HT1080 (cell line): ENCODE results near the gene HOXB2. TPM values are rescaled to one million over a fixed set of nuclear protein-coding genes. Genes with fewer than 3 reads are reported as not detected.

Source experiments
- DNase-seq: peaks from one replicate; pipeline ENCODE4 v3.0.0-alpha.2; 2015; ENCODE audit warnings: low read depth
- polyA plus RNA-seq, 2 experiments: library from polyadenylated mRNA; depleted of rRNA; stranded (reverse); fragments of >200 nt; gene quantifications; 2 replicates each; pipeline ENCODE4 v1.2.3, GENCODE V29; 2015
- total RNA-seq: library from RNA; depleted of rRNA; stranded (reverse); fragments of >200 nt; shearing (Covaris generic); gene quantifications from 2 replicates; pipeline ENCODE4 v1.2.3, GENCODE V29; 2014; rRNA removed

Gene HOXB2
- total RNA-seq, result 34.3 and 40.1 TPM in 2 replicates
- 52.9 and 59.0 TPM in 2 replicates for polyA plus RNA-seq (2015; cell fraction: cytosol; rRNA removed)
- polyA plus RNA-seq (2015; cell fraction: nucleus; rRNA removed), result 59.0 and 66.8 TPM in 2 replicates

GRCh38 chr17:48545022-48545375 lies at the start of gene HOXB2:
Gene HOXB2, minus strand, starts transcription at chr17:48545109. Its CDS starts 198 bp downstream, at chr17:48544911.
- peak; percentile 52 for DNase-seq

GRCh38 chr17:48593840-48594537 lies 49.1 kb upstream of the HOXB2 start:
- no peak for DNase-seq

DNA sequence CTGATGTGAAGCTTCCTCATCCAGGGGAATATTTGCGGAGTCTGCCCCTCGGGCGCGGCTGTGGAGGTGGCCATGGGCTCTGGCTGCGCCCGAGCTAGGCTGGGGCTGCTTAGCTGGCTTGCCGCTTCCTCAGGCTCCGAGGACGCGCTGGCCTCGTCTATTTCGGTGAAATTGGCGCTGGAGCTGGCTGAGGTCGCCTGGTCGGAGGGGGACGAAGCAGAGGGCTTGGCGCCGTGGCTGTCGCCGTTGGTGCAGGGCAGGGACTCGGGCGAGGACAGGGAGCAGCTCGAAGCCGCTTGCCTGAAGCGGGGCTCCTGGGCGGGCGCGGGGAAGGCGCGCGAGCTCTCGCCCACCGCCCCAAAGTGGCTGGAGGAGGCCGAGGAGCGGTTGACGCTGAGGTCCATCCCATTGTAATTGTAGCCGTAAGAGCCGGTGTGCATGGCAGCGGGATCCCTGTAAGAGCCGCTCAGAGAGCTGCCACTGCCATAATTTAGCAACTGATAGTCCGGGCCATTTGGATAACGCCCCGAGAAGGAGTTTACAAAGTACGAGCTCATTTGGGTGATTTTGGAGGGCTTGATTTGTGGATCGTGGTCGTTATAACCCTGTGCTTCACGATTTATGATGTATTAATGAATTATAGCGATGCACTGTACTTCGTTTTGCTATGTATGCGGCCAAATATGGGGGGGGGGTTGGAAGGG lies 48.4 kb upstream of the HOXB2 start, which contains the start of gene HOXB5:
TSS of gene HOXB5 (minus strand) at position 654 of the 704 bp plus-strand sequence. CDS start at position 557, 97 bp downstream.
- DNase-seq, result no peak

GRCh38 chr17:48592577-48592976 lies 47.7 kb upstream of the HOXB2 start:
- no peak for DNase-seq

GRCh38 chr17:48592057-48592514 lies 47.2 kb upstream of the HOXB2 start:
- DNase-seq, result no peak

- DNase-seq, result no peak
Measured at GRCh38 chr17:48591255-48592056, 46.5 kb upstream of the HOXB2 start.

DNA sequence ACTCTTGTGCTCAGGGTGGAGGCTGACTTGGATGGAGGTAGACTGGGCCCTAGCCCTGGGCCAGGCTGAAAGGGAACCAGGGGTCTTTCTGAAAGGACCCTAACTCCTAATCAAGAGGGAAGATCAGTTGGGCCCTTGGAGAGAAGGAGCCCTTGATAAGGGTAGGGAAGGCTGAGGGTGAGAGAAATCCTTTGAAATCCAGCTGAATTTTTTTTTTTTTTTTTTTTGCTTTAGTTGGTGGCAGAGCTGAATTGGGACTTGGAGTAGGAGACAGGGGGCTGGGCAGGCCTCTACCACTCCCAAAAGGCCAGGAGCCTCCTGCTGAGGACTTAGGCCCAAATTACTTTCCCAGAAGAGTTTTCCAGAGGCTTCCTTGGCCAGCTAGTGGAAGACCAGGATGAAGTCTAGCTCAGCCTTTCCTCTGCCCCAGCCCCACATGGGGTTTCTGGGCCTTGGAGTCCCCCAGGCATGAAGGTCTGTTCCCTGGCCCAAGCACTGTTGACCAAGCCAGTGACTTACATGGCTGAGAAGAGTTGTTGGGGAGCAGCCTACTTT lies 45.8 kb upstream of the HOXB2 start:
- no peak for DNase-seq

- DNase-seq, result no peak
Measured at GRCh38 chr17:48589831-48590606, 45.1 kb upstream of the HOXB2 start, which contains the start of gene HOXB3. Gene HOXB3, minus strand, starts transcription at chr17:48590241. Its CDS starts 37,767 bp downstream, at chr17:48552474.

- no peak for DNase-seq
Measured at GRCh38 chr17:48589060-48589830, 44.3 kb upstream of the HOXB2 start.

GRCh38 chr17:48588528-48588927 lies 43.6 kb upstream of the HOXB2 start:
- DNase-seq, result no peak

DNA sequence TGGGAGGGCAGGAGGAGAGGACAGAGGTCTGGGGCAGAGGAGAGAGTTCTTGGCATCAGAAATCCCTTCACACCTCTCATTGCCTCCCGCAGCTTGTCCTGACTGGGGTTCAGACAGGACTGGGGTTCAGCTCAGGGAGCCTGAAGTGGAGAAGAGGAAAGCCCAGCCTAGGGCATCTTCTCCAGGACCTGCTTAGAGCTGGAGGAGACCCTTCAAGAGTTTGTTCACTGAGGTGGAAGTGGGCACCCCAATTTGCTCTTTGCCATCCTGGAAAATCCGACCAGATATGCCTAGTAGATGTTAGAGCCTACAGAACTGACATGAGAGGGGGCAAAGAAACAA lies 43.1 kb upstream of the HOXB2 start:
- no peak for DNase-seq

DNA sequence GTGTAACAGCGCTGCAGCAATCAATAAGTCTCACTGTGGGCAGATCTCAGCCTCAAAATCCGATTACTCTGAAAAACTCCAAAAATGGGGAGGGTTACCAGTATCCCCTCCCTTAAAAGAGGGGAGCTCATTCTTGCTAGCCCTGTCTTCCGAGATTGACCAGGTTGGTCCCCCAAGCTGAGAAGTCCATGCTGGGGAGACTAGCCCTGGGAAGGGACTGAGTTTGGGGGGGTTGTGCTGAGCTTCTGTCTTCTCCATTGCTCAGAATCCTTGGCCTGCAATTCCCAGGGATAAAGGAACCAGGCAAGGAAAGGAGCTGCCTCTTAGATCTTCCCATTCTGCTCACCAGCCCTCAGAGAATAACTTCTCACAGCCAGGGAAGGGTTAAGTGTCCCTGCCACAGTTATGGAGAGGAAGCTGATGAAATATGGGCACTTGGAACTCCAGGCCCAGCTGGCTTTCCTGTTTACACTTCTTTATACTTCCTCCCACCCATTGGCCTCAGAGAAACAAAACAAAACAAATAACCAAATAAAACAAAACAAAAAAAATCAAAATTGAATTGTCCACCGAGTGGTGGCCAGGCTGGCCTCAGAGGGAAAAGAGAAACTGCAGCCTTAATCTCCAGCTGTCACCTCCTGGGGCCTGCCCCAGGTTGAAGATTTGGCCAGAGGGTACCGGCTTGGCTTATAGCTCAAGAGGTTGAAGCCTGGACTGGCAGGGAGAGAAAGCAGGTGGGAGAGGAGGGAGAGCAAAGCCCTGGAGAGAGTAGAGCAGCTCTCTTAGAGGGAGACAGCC lies 42.6 kb upstream of the HOXB2 start:
- DNase-seq, result no peak

DNA sequence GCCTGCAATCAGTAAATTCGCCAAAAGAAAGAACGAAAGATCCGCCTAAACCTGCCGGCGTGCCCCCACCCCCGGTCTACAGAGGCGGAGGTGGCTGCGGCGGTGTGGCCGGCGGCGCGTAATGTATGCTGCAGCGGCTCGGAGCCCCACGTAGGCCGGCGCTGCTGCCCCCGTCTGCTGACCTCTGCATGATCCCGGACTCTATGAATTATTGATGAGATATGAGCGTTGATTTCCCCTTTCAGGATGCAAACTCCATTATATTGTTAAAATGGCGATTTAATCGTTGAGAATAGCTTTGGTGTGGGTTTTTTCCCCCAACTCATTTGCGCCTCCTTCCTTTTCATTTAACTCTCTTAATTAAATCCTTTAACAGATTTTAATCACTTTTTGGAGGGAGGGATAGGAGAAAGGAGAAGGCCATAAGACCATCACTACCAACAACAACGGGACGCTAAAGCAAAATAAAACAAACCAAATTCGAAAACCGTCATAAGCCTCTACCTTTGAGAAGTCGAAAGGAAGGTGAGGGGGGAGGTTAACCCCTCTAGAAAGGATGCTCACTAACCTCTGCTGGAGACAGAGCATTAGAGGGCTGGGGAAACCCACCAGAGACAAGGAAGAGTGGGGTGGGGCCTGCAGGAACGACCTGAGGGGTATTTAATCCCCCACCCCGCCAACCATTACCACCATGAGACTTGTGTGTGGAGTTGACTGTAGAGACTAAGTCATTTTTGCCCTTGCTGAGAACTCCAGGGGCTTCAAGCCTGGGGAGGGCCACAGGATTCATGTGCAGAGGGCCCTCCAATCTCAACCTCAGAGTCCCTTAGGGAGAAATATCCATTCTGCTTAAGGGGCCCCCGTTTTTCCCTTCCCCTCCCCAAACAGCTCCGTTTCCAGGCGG lies 41.7 kb upstream of the HOXB2 start:
- no peak for DNase-seq

DNA sequence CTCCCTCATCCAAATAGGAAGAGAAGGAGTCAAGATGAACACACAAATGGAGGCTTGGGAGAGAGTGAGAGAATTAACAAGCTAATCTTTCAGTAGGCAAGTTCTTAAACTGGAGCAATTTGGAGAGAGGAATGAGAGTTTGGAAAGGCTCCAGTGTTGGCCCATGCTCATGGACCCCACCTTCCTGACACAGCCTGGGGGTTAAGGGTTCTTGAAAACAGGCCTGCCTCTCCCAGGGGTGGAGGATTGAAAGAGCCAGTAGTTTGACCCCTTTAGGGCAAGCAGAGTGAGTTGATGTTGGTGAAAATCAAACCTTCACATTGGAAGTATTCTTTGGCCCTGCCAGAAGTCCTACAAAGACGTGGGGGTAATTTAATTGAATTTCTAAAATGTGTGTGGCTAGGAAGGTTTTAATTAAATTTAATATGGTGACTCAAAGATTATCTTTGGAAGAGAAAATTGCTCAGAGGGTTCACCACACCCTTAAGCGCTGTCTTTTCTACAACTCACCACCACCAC lies 39.4 kb upstream of the HOXB2 start:
- no peak for DNase-seq

- no peak for DNase-seq
Measured at GRCh38 chr17:48583708-48584222, 38.9 kb upstream of the HOXB2 start.

GRCh38 chr17:48582750-48583069 lies 37.8 kb upstream of the HOXB2 start:
- DNase-seq, result no peak

DNA sequence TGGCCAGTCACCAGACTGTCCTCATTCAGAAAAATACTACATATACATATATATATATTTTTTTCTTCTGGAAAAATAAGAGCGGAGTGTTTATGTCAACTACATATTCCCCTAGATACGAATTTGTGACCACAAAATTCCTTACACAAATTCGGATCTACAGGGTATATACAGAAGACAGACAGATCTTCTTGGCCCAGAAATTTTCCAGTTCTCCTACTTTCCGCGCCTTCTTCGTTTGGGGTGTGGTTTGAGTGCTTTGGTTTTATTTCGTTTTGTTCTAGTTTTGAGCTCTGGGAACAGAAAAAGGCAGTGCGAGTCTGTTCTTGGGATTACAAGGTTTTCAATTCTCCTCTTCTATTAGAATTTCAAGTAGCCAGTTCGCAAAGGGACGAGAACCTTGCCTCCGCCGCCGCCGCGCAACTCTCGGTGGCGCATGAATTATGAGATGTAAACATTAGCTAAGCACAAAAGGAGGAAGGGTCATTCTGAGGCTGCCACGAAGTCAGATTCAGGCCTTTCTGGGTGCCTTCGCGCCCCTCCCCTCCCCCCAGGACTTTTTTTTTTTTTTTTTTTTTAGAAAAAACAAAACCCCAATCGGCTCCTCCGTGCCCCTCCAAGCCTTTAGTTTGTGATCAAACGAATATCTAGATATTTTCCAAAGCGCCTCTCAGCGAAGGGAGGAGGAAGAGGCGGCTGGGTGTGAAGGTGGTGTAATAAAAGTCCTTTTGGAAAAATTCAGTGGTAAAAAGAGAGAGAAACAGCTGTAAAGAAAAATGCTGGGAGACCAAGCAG lies 35.0 kb upstream of the HOXB2 start:
- DNase-seq, result no peak
